ENCODE results near the gene SAMD11. TPM values are rescaled to one million over a fixed set of nuclear protein-coding genes. Genes with fewer than 3 reads are reported as not detected.

SAMD11 gene
- total RNA-seq, 1 donor from 2014 or later: not detected

- Mint-ChIP-seq H3K27ac (no peak overlapping the region), H3K4me1 (peaks cover 3% of the 10 kb centered on the region), H3K4me3 (no peak overlapping the region), H3K36me3 (ENCODE audit: low read depth) (peaks cover 91% of the 10 kb centered on the region), H3K27me3 (no peaks in the 10 kb centered on the region), H3K9me3 (no peaks in the 10 kb centered on the region)
- ChIA-PET CTCF (interaction anchor here (0.6 kb wide), 1 partner anchor 12 kb away, joined by 3 read pairs; no protein-coding TSS in a partner anchor), POLR2A (no interaction called here)
- TF ChIP-seq, protein P1, sequence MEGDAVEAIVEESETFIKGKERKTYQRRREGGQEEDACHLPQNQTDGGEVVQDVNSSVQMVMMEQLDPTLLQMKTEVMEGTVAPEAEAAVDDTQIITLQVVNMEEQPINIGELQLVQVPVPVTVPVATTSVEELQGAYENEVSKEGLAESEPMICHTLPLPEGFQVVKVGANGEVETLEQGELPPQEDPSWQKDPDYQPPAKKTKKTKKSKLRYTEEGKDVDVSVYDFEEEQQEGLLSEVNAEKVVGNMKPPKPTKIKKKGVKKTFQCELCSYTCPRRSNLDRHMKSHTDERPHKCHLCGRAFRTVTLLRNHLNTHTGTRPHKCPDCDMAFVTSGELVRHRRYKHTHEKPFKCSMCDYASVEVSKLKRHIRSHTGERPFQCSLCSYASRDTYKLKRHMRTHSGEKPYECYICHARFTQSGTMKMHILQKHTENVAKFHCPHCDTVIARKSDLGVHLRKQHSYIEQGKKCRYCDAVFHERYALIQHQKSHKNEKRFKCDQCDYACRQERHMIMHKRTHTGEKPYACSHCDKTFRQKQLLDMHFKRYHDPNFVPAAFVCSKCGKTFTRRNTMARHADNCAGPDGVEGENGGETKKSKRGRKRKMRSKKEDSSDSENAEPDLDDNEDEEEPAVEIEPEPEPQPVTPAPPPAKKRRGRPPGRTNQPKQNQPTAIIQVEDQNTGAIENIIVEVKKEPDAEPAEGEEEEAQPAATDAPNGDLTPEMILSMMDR (IDR thresholded peaks at IDR 0.05): no peak
- intact Hi-C loops (cut with micrococcal nuclease): no loop called here
- ATAC-seq (ENCODE audit: low read depth): no peak
- no peak for DNase-seq
Observed at GRCh38 chr1:951364-951763, 27.6 kb downstream of the SAMD11 start.

DNA sequence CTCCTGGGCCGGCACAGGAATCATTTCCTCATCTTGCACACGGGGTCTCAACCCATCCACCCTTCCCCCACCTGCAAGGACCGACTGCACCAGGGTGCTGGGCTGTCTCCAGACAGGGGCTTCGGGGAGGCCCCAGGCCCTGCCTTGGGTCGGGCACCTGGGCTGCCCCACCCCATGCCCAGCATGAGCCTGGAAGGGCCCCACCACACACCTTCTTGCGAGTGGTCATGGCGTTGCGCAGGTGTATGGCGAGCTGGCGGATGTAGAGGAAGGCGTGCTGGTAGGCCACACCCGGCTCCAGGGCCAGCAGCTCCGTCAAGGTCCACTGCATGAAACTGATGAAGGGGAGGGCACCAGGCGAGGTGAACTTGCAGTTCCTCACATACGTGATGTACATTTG, 28.5 kb downstream of the SAMD11 start:
- Mint-ChIP-seq H3K9me3 (no peaks in the 10 kb centered on the region), H3K4me1 (peaks cover 9% of the 10 kb centered on the region), H3K27me3 (no peaks in the 10 kb centered on the region), H3K27ac (no peak overlapping the region), H3K36me3 (ENCODE audit: low read depth) (peaks cover 92% of the 10 kb centered on the region), H3K4me3 (no peak overlapping the region)
- intact Hi-C loops (cut with micrococcal nuclease): no loop called here
- ChIA-PET CTCF (no interaction called here), POLR2A (no interaction called here)
- TF ChIP-seq, protein P1 (IDR thresholded peaks at IDR 0.05): no peak
- no peak for ATAC-seq (ENCODE audit: low read depth)
- DNase-seq: no peak

DNA sequence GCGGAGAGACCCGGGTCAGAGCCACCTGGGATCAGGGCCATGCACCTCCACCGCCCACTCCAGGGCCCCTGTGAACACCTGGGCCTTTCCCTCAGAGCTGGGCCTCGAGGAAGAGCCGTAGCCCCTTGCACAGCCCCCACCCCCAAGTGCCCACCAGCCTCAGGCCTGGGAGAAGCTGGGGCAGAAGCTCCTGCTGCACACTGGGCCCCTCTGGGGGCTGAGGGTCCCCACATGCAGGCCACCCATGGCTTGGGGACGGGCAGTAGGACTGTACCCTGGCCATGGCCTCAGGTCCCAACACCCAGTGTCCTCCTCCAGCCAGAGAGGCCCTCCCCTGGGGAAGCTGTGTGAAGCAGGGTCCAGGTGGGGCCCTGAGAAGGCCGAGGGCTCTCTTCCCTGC, 28.9 kb downstream of the SAMD11 start:
- H3K27me3 Mint-ChIP-seq: no peaks in the 10 kb centered on the region
- peaks cover 94% of the 10 kb centered on the region for H3K36me3 Mint-ChIP-seq (ENCODE audit: low read depth)
- H3K4me1 Mint-ChIP-seq: peaks cover 12% of the 10 kb centered on the region
- ChIA-PET POLR2A (no interaction called here), CTCF (no interaction called here)
- DNase-seq: no peak
- H3K27ac Mint-ChIP-seq: no peak overlapping the region
- H3K4me3 Mint-ChIP-seq: no peak overlapping the region
- intact Hi-C loops (cut with micrococcal nuclease): no loop called here
- TF ChIP-seq, protein P1 (IDR thresholded peaks at IDR 0.05): no peak
- H3K9me3 Mint-ChIP-seq: no peaks in the 10 kb centered on the region
- ATAC-seq (ENCODE audit: low read depth): no peak

DNA sequence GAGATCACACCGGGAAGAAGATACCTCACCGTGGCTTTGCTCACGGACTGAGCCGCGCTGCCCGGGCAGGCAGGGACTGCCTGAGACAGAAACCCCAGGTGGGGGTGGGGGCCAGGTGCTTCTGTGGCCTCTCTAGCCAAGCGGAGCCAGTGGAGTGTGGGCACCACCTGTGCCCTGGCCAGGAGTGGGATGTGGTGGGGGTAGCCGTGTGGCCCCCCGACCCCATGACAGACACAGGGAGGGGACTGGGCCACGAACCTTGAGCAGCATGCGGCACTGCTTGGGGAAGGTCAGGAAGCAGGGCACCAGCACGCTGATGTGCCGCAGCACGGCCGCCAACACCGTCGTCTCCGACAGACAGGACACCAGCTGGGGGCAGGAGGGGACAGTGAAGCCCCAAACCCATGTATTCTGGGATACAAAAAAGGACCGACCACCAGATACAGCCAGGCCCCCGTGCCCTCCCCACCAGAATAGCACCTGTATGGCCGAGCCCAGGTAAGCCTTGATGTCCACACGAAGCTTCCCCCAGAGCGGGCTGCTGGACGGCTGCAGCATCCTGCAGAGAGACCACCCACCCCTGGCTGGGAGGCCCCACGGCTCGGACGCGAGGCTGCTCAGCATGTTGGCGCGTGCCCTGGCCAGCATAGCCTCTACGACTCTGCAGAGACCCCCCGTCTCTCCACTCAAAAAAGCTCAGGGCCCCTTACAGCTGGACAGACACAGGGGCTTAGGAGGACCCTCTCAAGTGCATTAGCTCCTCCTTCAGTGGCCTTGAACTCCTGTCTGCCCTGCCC, 30.0 kb downstream of the SAMD11 start:
- CTCF ChIA-PET: no interaction called here
- POLR2A ChIA-PET: no interaction called here
- TF ChIP-seq, protein P1 (IDR thresholded peaks at IDR 0.05): no peak
- Mint-ChIP-seq H3K27me3 (no peaks in the 10 kb centered on the region), H3K36me3 (ENCODE audit: low read depth) (peaks cover 91% of the 10 kb centered on the region), H3K9me3 (no peaks in the 10 kb centered on the region), H3K4me1 (peaks cover 22% of the 10 kb centered on the region), H3K4me3 (no peak overlapping the region), H3K27ac (no peak overlapping the region)
- intact Hi-C loops (cut with micrococcal nuclease): no loop called here
- DNase-seq (no peak), ATAC-seq (ENCODE audit: low read depth) (no peak)

- DNase-seq (no peak), ATAC-seq (ENCODE audit: low read depth) (no peak)
- intact Hi-C loops (cut with micrococcal nuclease): no loop called here
- TF ChIP-seq, protein P1 (IDR thresholded peaks at IDR 0.05): no peak
- no peaks in the 10 kb centered on the region for H3K9me3 Mint-ChIP-seq
- H3K27me3 Mint-ChIP-seq: no peaks in the 10 kb centered on the region
- ChIA-PET CTCF (no interaction called here), POLR2A (no interaction called here)
- peaks cover 22% of the 10 kb centered on the region for H3K4me1 Mint-ChIP-seq
- peaks cover 79% of the 10 kb centered on the region for H3K36me3 Mint-ChIP-seq (ENCODE audit: low read depth)
- no peak overlapping the region for H3K27ac Mint-ChIP-seq
- H3K4me3 Mint-ChIP-seq: no peak overlapping the region
Observed at GRCh38 chr1:954927-955326, 31.2 kb downstream of the SAMD11 start.
